H9 (cell line): ENCODE data around the gene RWDD1. TPM values are rescaled to one million over a fixed set of nuclear protein-coding genes. Genes with fewer than 3 reads are reported as not detected.

Source experiments
- DNase-seq: peaks from one replicate; pipeline ENCODE4 v3.0.0-alpha.2; 2017
- H2AFZ ChIP-seq: one replicate; pipeline ENCODE4 v1.6.1; 2013; ENCODE audit warnings: mild to moderate bottlenecking, low read length, control low read depth, moderate library complexity
- H2AK5ac ChIP-seq: 2 replicates; pipeline ENCODE4 v1.6.1; 2013; ENCODE audit warnings: low read length, control low read depth, mixed read lengths; ENCODE audit not compliant: insufficient read length
- H2BK120ac ChIP-seq: one replicate; pipeline ENCODE4 v1.6.1; 2013; ENCODE audit warnings: low read depth, mild to moderate bottlenecking, low read length, control low read depth, inconsistent platforms; ENCODE audit not compliant: poor library complexity, severe bottlenecking
- H2BK12ac ChIP-seq: 2 replicates; pipeline ENCODE4 v1.6.1; 2013; ENCODE audit warnings: low read length, control low read depth, mixed read lengths, low read depth; ENCODE audit not compliant: insufficient read length
- H2BK15ac ChIP-seq: 2 replicates; pipeline ENCODE4 v1.6.1; 2013; ENCODE audit warnings: low read depth, low read length, control low read depth
- H2BK20ac ChIP-seq: one replicate; pipeline ENCODE4 v1.6.1; 2013; ENCODE audit warnings: low read depth, mild to moderate bottlenecking, low read length, control low read depth, inconsistent platforms; ENCODE audit not compliant: poor library complexity, severe bottlenecking
- H2BK5ac ChIP-seq: 2 replicates; pipeline ENCODE4 v1.6.1; 2013; ENCODE audit warnings: low read length, control low read depth, mixed read lengths; ENCODE audit not compliant: insufficient read length
- H3K14ac ChIP-seq: 2 replicates; pipeline ENCODE4 v1.6.1; 2013; ENCODE audit warnings: low read length, control low read depth; ENCODE audit not compliant: insufficient read depth
- H3K18ac ChIP-seq: 2 replicates; pipeline ENCODE4 v1.6.1; 2013; ENCODE audit warnings: low read depth, mild to moderate bottlenecking, mixed read lengths, low read length, control low read depth; ENCODE audit not compliant: insufficient read length
- H3K23ac ChIP-seq: 2 replicates; pipeline ENCODE4 v1.6.1; 2013; ENCODE audit warnings: low read length, control low read depth, mixed read lengths, low read depth; ENCODE audit not compliant: insufficient read length
- H3K23me2 ChIP-seq: 2 replicates; pipeline ENCODE4 v1.6.1; 2013; ENCODE audit warnings: low read depth, mild to moderate bottlenecking, mixed read lengths, low read length, control low read depth; ENCODE audit not compliant: insufficient read length, poor library complexity, severe bottlenecking
- H3K27ac ChIP-seq: 2 replicates; pipeline ENCODE4 v1.5.1; 2013; ENCODE audit warnings: low read length, control low read depth, mixed read lengths, low read depth; ENCODE audit not compliant: insufficient read length
- H3K27me3 ChIP-seq: 2 replicates; pipeline ENCODE4 v1.6.1; 2013; ENCODE audit warnings: low read length, control low read depth, inconsistent platforms; ENCODE audit not compliant: insufficient read depth
- H3K4ac ChIP-seq: 2 replicates; pipeline ENCODE4 v1.6.1; 2013; ENCODE audit warnings: low read depth, mild to moderate bottlenecking, control low read depth, inconsistent platforms, low read length, moderate library complexity
- H3K4me1 ChIP-seq: 2 replicates; pipeline ENCODE4 v1.6.1; 2013; ENCODE audit warnings: low read length, control low read depth, inconsistent platforms; ENCODE audit not compliant: insufficient read depth
- H3K4me2 ChIP-seq: 2 replicates; pipeline ENCODE4 v1.6.1; 2013; ENCODE audit warnings: low read length, control low read depth, mixed read lengths; ENCODE audit not compliant: insufficient read length, insufficient read depth
- H3K56ac ChIP-seq: 2 replicates; pipeline ENCODE4 v1.6.1; 2013; ENCODE audit warnings: low read depth, mild to moderate bottlenecking, mixed read lengths, low read length, control low read depth; ENCODE audit not compliant: insufficient read length
- H3K79me1 ChIP-seq: 2 replicates; pipeline ENCODE4 v1.6.1; 2013; ENCODE audit warnings: low read depth, mild to moderate bottlenecking, moderate library complexity, low read length, control low read depth, inconsistent platforms; ENCODE audit not compliant: insufficient read depth, poor library complexity, severe bottlenecking
- H3K79me2 ChIP-seq: 2 replicates; pipeline ENCODE4 v1.6.1; 2013; ENCODE audit warnings: low read length, control low read depth, inconsistent platforms; ENCODE audit not compliant: insufficient read depth
- H3K9ac ChIP-seq: 2 replicates; pipeline ENCODE4 v1.6.1; 2013; ENCODE audit warnings: low read length, control low read depth, mixed read lengths; ENCODE audit not compliant: insufficient read length; ENCODE audit errors: extremely low read depth
- H3K9me3 ChIP-seq: one replicate; pipeline ENCODE4 v1.6.1; 2013; ENCODE audit warnings: low read depth, low read length, inconsistent platforms; ENCODE audit not compliant: control insufficient read depth
- H3T11ph ChIP-seq: one replicate; pipeline ENCODE4 v1.6.1; 2013; ENCODE audit warnings: mild to moderate bottlenecking, low read length, control low read depth, inconsistent platforms
- H4K20me1 ChIP-seq: one replicate; pipeline ENCODE4 v1.6.1; 2013; ENCODE audit not compliant: control insufficient read depth, insufficient read length, insufficient read depth
- H4K5ac ChIP-seq: 2 replicates; pipeline ENCODE4 v1.6.1; 2013; ENCODE audit warnings: low read depth, mild to moderate bottlenecking, mixed read lengths, low read length, control low read depth; ENCODE audit not compliant: insufficient read length
- H4K8ac ChIP-seq: replicated peaks from 2 replicates; pipeline ENCODE4 v1.6.1; 2013; ENCODE audit warnings: low read length, control low read depth, mixed read lengths, low read depth; ENCODE audit not compliant: insufficient read length
- H4K91ac ChIP-seq: 2 replicates; pipeline ENCODE4 v1.6.1; 2013; ENCODE audit warnings: low read depth, mild to moderate bottlenecking, moderate library complexity, mixed read lengths, low read length, control low read depth; ENCODE audit not compliant: insufficient read length
- H3K27ac Mint-ChIP-seq, 3 experiments: 2 replicates in 2 of 3; 3 replicates in 1 of 3; pipeline ENCODE4 v1.8.0; 2020 to 2021; ENCODE audit warnings: mixed read lengths in 3 of 3, mild to moderate bottlenecking in 1 of 3, moderate library complexity in 1 of 3
- H3K27me3 Mint-ChIP-seq: 2 replicates; pipeline ENCODE4 v1.8.0; 2021; ENCODE audit warnings: low read depth, mild to moderate bottlenecking, moderate library complexity, mixed read lengths
- H3K36me3 Mint-ChIP-seq, 3 experiments: 2 replicates in 2 of 3; 3 replicates in 1 of 3; pipeline ENCODE4 v1.8.0; 2020 to 2021; ENCODE audit warnings: low read depth in 3 of 3, mixed read lengths in 3 of 3; ENCODE audit not compliant: insufficient read depth in 1 of 3
- H3K4me1 Mint-ChIP-seq, 2 experiments: 2 replicates each; pipeline ENCODE4 v1.8.0; 2020; ENCODE audit warnings: mixed read lengths in 2 of 2
- H3K4me3 Mint-ChIP-seq, 2 experiments: 2 replicates in 1 of 2; 3 replicates in 1 of 2; pipeline ENCODE4 v1.8.0; 2020 to 2021; ENCODE audit warnings: mild to moderate bottlenecking in 2 of 2, mixed read lengths in 2 of 2, moderate library complexity in 1 of 2
- H3K9me3 Mint-ChIP-seq, 2 experiments: 2 replicates in 1 of 2; 3 replicates in 1 of 2; pipeline ENCODE4 v1.8.0; 2020; ENCODE audit warnings: mild to moderate bottlenecking in 2 of 2, mixed read lengths in 2 of 2, moderate library complexity in 1 of 2
- total RNA-seq: library from RNA; stranded (reverse); gene quantifications from 2 replicates; pipeline ENCODE4 v1.2.1, GENCODE V29; 2021
- TF ChIP-seq, protein P1 (sequence below): fragments of 200-600 bp; sonication (generic); conservative IDR thresholded peaks from 3 replicates; pipeline ENCODE4 v1.8.0; 2021; ENCODE audit warnings: antibody characterized with exemption, mild to moderate bottlenecking

The RWDD1 gene
- total RNA-seq, 1 experiment from 2014 or later = 42.0 TPM

DNA sequence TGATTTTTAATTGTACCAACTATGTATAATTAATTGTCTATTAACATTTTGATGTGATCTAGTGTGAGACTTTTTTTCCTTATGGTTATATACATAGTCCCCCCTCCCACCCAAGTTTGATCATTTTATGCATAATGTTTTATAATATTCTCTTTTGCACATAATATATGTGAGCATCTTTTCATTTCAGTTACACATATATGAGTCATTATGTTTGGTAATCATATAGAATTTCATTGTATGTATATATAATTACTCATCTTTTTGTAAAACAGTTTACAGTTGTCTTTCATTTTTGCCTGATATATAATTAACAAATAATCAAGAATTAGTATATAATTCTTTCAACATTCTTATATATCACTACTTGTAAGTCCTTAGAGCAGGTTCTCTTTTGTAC lies 15.0 kb downstream of the RWDD1 start:
- H3K27me3 Mint-ChIP-seq = no peaks in the 10 kb centered on the region

More for the DNA sequence above, 15.0 kb downstream of the RWDD1 start:
- H3K14ac ChIP-seq = no peak overlapping the region
- H2BK12ac ChIP-seq = no peak overlapping the region
- no peaks in the 10 kb centered on the region for H3K27me3 ChIP-seq
- no peak overlapping the region for H3T11ph ChIP-seq
- H3K9ac ChIP-seq = no peak overlapping the region
- no peak overlapping the region for H3K18ac ChIP-seq
- H3K23me2 ChIP-seq = no peaks in the 10 kb centered on the region
- no peaks in the 10 kb centered on the region for H3K9me3 ChIP-seq
- H2BK15ac ChIP-seq = no peak overlapping the region
- no peaks in the 10 kb centered on the region for H3K4me1 Mint-ChIP-seq
- H3K79me2 ChIP-seq = no peaks in the 10 kb centered on the region
- no peak overlapping the region for H3K4me2 ChIP-seq
- no peak overlapping the region for H3K27ac Mint-ChIP-seq
- H3K36me3 Mint-ChIP-seq = peaks cover 11 to 42% (median 25%) of the 10 kb centered on the region in 3 experiments; a peak in 6 of 7 replicates
- no peaks in the 10 kb centered on the region for H3K79me1 ChIP-seq
- no peak overlapping the region for H3K23ac ChIP-seq
- H3K4ac ChIP-seq = no peak overlapping the region
- no peaks in the 10 kb centered on the region for H4K20me1 ChIP-seq
- no peak overlapping the region for H3K27ac ChIP-seq
- no peak overlapping the region for H2BK5ac ChIP-seq
- no peak overlapping the region for H4K5ac ChIP-seq
- no peak overlapping the region for H3K56ac ChIP-seq
- no peak overlapping the region for H4K91ac ChIP-seq
- TF ChIP-seq, protein P1, sequence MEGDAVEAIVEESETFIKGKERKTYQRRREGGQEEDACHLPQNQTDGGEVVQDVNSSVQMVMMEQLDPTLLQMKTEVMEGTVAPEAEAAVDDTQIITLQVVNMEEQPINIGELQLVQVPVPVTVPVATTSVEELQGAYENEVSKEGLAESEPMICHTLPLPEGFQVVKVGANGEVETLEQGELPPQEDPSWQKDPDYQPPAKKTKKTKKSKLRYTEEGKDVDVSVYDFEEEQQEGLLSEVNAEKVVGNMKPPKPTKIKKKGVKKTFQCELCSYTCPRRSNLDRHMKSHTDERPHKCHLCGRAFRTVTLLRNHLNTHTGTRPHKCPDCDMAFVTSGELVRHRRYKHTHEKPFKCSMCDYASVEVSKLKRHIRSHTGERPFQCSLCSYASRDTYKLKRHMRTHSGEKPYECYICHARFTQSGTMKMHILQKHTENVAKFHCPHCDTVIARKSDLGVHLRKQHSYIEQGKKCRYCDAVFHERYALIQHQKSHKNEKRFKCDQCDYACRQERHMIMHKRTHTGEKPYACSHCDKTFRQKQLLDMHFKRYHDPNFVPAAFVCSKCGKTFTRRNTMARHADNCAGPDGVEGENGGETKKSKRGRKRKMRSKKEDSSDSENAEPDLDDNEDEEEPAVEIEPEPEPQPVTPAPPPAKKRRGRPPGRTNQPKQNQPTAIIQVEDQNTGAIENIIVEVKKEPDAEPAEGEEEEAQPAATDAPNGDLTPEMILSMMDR = no peak
- no peak for DNase-seq
- no peak overlapping the region for H2BK20ac ChIP-seq
- no peak overlapping the region for H3K4me3 Mint-ChIP-seq
- H2AK5ac ChIP-seq = no peak overlapping the region
- H2BK120ac ChIP-seq = no peak overlapping the region
- H3K9me3 Mint-ChIP-seq = no peaks in the 10 kb centered on the region
- H3K4me1 ChIP-seq = no peaks in the 10 kb centered on the region
- H4K8ac ChIP-seq = no peak overlapping the region
- H2AFZ ChIP-seq = no peak overlapping the region
